GM23248 (cell line): ENCODE measurements around the gene NECAB3. TPM values are rescaled to one million over a fixed set of nuclear protein-coding genes. Genes with fewer than 3 reads are reported as not detected.

Source experiments
- DNase-seq: peaks from one replicate; pipeline ENCODE4 v3.0.0-alpha.2; 2015
- H2AFZ ChIP-seq: fragments of 200-600 bp; sonication (generic); 2 replicates; pipeline ENCODE4 v1.6.1; 2016; ENCODE audit warnings: antibody characterized with exemption
- H3F3A ChIP-seq: fragments of 200-600 bp; sonication (generic); 2 replicates; pipeline ENCODE4 v1.6.1; 2016; ENCODE audit warnings: mild to moderate bottlenecking, antibody characterized with exemption, mixed run types; ENCODE audit not compliant: insufficient read depth
- H3K27ac ChIP-seq: fragments of 200-600 bp; sonication (generic); 2 replicates; pipeline ENCODE4 v1.5.1; 2016; ENCODE audit warnings: mild to moderate bottlenecking
- H3K27me3 ChIP-seq: fragments of 200-600 bp; sonication (generic); replicated peaks from 2 replicates; pipeline ENCODE4 v1.6.1; 2016; ENCODE audit warnings: mild to moderate bottlenecking; ENCODE audit not compliant: insufficient read depth
- H3K36me3 ChIP-seq: fragments of 200-600 bp; sonication (generic); 2 replicates; pipeline ENCODE4 v1.6.1; 2016; ENCODE audit warnings: low read depth, mild to moderate bottlenecking
- H3K4me1 ChIP-seq: fragments of 200-600 bp; sonication (generic); 2 replicates; pipeline ENCODE4 v1.6.1; 2016; ENCODE audit warnings: mild to moderate bottlenecking; ENCODE audit not compliant: insufficient read depth
- H3K4me2 ChIP-seq: fragments of 200-600 bp; sonication (generic); one replicate; pipeline ENCODE4 v1.6.1; 2016; ENCODE audit warnings: mild to moderate bottlenecking; ENCODE audit not compliant: unreplicated experiment
- H3K4me3 ChIP-seq: fragments of 200-600 bp; sonication (generic); 2 replicates; pipeline ENCODE4 v1.5.1; 2016; ENCODE audit warnings: mild to moderate bottlenecking
- H3K79me2 ChIP-seq: fragments of 200-600 bp; sonication (generic); 2 replicates; pipeline ENCODE4 v1.6.1; 2016; ENCODE audit warnings: mild to moderate bottlenecking; ENCODE audit not compliant: insufficient read depth
- H3K9ac ChIP-seq: fragments of 200-600 bp; sonication (generic); 2 replicates; pipeline ENCODE4 v1.6.1; 2016; ENCODE audit warnings: mild to moderate bottlenecking
- H3K9me2 ChIP-seq: fragments of 200-600 bp; sonication (generic); 2 replicates; pipeline ENCODE4 v1.6.1; 2016; ENCODE audit warnings: mixed run types, mild to moderate bottlenecking, moderate library complexity; ENCODE audit not compliant: insufficient read depth
- H3K9me3 ChIP-seq: fragments of 200-600 bp; sonication (generic); one replicate; pipeline ENCODE4 v1.6.1; 2017; ENCODE audit warnings: low read depth
- H4K20me1 ChIP-seq: fragments of 200-600 bp; sonication (generic); 2 replicates; pipeline ENCODE4 v1.6.0; 2016; ENCODE audit not compliant: insufficient read depth
- EZH2 ChIP-seq: fragments of 200-600 bp; sonication (generic); IDR thresholded peaks from 2 replicates; pipeline ENCODE4 v1.6.1; 2018; ENCODE audit warnings: antibody characterized with exemption, mild to moderate bottlenecking; ENCODE audit not compliant: insufficient read depth, poor library complexity, severe bottlenecking
- EZH2phosphoT487 ChIP-seq: fragments of 200-600 bp; sonication (generic); IDR thresholded peaks from 2 replicates; pipeline ENCODE4 v1.6.1; 2018; ENCODE audit warnings: antibody characterized with exemption, moderate library complexity, mild to moderate bottlenecking, low read depth; ENCODE audit not compliant: insufficient read depth
- WGBS, 2 experiments: methylation state at CpG; one replicate each; pipeline ENCODE4 v1.1.6; 2015 to 2017; ENCODE audit warnings: low lambda C conversion rate in 2 of 2, low coverage in 1 of 2; ENCODE audit errors: missing lambda C conversion rate in 2 of 2; 5-methylcytosine and 5-hydroxymethylcytosine counted together
- in situ Hi-C: fragments of 300-500 bp; cut with MboI; formaldehyde crosslinking; loops from 2 replicates; pipeline ENCODE4 v1.15.0; 2020
- polyA plus RNA-seq: library from polyadenylated mRNA; unstranded; fragments of >200 nt; fragmentation: Nextera tagmentation; extraction: Ambion mirVana; gene quantifications from 2 replicates; pipeline ENCODE4 v1.2.1, GENCODE V29; 2016
- total RNA-seq: library from RNA; depleted of rRNA; stranded (reverse); fragments of >200 nt; shearing (Covaris generic); gene quantifications from 2 replicates; pipeline ENCODE4 v1.2.3, GENCODE V29; 2014

The NECAB3 gene
- total and polyA plus RNA-seq, 2 experiments from 2014 or later = 11.0 to 27.1 TPM

- peaks cover 21% of the 10 kb centered on the region for H3K79me2 ChIP-seq
- in situ Hi-C loops = no loop called here
- no peaks in the 10 kb centered on the region for H4K20me1 ChIP-seq
- H3K27ac ChIP-seq = no peak overlapping the region
- H3K4me1 ChIP-seq = peaks cover 23% of the 10 kb centered on the region
- no peaks in the 10 kb centered on the region for H3K9me2 ChIP-seq
- no peak for DNase-seq
- H3K27me3 ChIP-seq = no peaks in the 10 kb centered on the region
- WGBS, 2 experiments = 83 to 86% methylated on average over 5 of the region's 5 CpGs
- no peak overlapping the region for H3K9ac ChIP-seq
- H3F3A ChIP-seq = peaks cover 16% of the 10 kb centered on the region
- no peak overlapping the region for H3K4me2 ChIP-seq
- no peak for TF ChIP-seq EZH2
- TF ChIP-seq EZH2phosphoT487 = no peak
- H2AFZ ChIP-seq = no peak overlapping the region
- H3K36me3 ChIP-seq = no peaks in the 10 kb centered on the region
- H3K9me3 ChIP-seq = no peaks in the 10 kb centered on the region
- no peak overlapping the region for H3K4me3 ChIP-seq
Observed at GRCh38 chr20:33669224-33669623, 5.0 kb downstream of the NECAB3 start.

GRCh38 chr20:33668466-33669155, 5.6 kb downstream of the NECAB3 start:
- Histone ChIP-seq H2AFZ (no peak overlapping the region), H3K9me2 (no peaks in the 10 kb centered on the region), H3K4me2 (no peak overlapping the region), H3K9me3 (no peaks in the 10 kb centered on the region), H3K4me1 (peaks cover 27% of the 10 kb centered on the region), H3K79me2 (peaks cover 18% of the 10 kb centered on the region), H4K20me1 (no peaks in the 10 kb centered on the region), H3K27ac (no peak overlapping the region), H3K9ac (no peak overlapping the region), H3K4me3 (no peak overlapping the region; the same call in 1 of the 2 replicates), H3K27me3 (no peaks in the 10 kb centered on the region), H3F3A (peaks cover 16% of the 10 kb centered on the region), H3K36me3 (no peaks in the 10 kb centered on the region)
- no peak for DNase-seq
- TF ChIP-seq EZH2 (no peak), EZH2phosphoT487 (no peak)
- in situ Hi-C loops = no loop called here
- WGBS, 2 experiments = 91% methylated on average over 13 of the region's 13 CpGs

- H3K4me1 ChIP-seq = peaks cover 23% of the 10 kb centered on the region
- 40 to 56% methylated on average over 41 to 47 of the region's 47 CpGs for WGBS, 2 experiments
Observed at GRCh38 chr20:33667676-33668465, 6.4 kb downstream of the NECAB3 start.

GRCh38 chr20:33667245-33667675, 7.0 kb downstream of the NECAB3 start:
- Histone ChIP-seq H2AFZ (peak overlapping the region; percentile 80), H3K9ac (peak overlapping the region; percentile 52), H3K36me3 (no peaks in the 10 kb centered on the region), H4K20me1 (no peaks in the 10 kb centered on the region), H3K4me1 (peaks cover 18% of the 10 kb centered on the region), H3K4me2 (peak overlapping the region; percentile 63), H3F3A (peaks cover 16% of the 10 kb centered on the region), H3K9me2 (no peaks in the 10 kb centered on the region), H3K9me3 (no peaks in the 10 kb centered on the region), H3K79me2 (peaks cover 5% of the 10 kb centered on the region; the same call in 1 of the 2 replicates), H3K27me3 (no peaks in the 10 kb centered on the region), H3K4me3 (peak overlapping the region; percentile 66), H3K27ac (peak overlapping the region; percentile 28)
- TF ChIP-seq EZH2 (no peak), EZH2phosphoT487 (no peak)
- 32 to 51% methylated on average over 38 to 45 of the region's 55 CpGs for WGBS, 2 experiments
- in situ Hi-C loops = no loop called here
- DNase-seq = no peak

More at GRCh38 chr20:33667676-33668465, 6.4 kb downstream of the NECAB3 start:
- in situ Hi-C loops = no loop called here
- H3K79me2 ChIP-seq = peaks cover 11% of the 10 kb centered on the region; the same call in 1 of the 2 replicates
- peak overlapping the region; percentile 66 for H3K4me3 ChIP-seq
- H3F3A ChIP-seq = peaks cover 16% of the 10 kb centered on the region
- peak overlapping the region; percentile 28 for H3K27ac ChIP-seq
- H3K9ac ChIP-seq = peak overlapping the region; percentile 52
- DNase-seq = peak; percentile 85
- H3K9me2 ChIP-seq = no peaks in the 10 kb centered on the region
- no peak for TF ChIP-seq EZH2
- no peak for TF ChIP-seq EZH2phosphoT487
- no peaks in the 10 kb centered on the region for H3K36me3 ChIP-seq
- no peaks in the 10 kb centered on the region for H3K9me3 ChIP-seq
- no peaks in the 10 kb centered on the region for H4K20me1 ChIP-seq
- H2AFZ ChIP-seq = peak overlapping the region; percentile 80
- H3K27me3 ChIP-seq = no peaks in the 10 kb centered on the region
- peak overlapping the region; percentile 63 for H3K4me2 ChIP-seq
